Neural cell (in vitro differentiated cells): Measurements from ENCODE around the gene PNPLA5. TPM values are rescaled to one million over a fixed set of nuclear protein-coding genes. Genes with fewer than 3 reads are reported as not detected.
A peak's percentile ranks its signal among the peaks of the same experiment; 100 is the strongest.

ENCODE experiments used
- H2AFZ ChIP-seq: fragments of 200-600, 300-800 bp; sonication (generic), shearing (Covaris generic); 2 replicates; pipeline ENCODE4 v1.6.0; 2014; ENCODE audit warnings: low read depth, mild to moderate bottlenecking, antibody characterized with exemption, low read length, moderate library complexity
- H3F3A ChIP-seq: fragments of 200-600 bp; shearing (Covaris generic); 2 replicates; pipeline ENCODE4 v1.6.1; 2016; ENCODE audit warnings: mild to moderate bottlenecking, moderate library complexity, mixed read lengths, antibody characterized with exemption, low read length; ENCODE audit not compliant: insufficient read depth, poor library complexity, severe bottlenecking
- H3K27ac ChIP-seq: fragments of 200-600, 300-800 bp; sonication (generic), shearing (Covaris generic); 2 replicates; pipeline ENCODE4 v1.5.1; 2014; ENCODE audit warnings: mild to moderate bottlenecking, low read length, moderate library complexity
- H3K27me3 ChIP-seq: fragments of 300-800, 200-600 bp; sonication (generic), shearing (Covaris generic); 2 replicates; pipeline ENCODE4 v1.6.0; 2014; ENCODE audit warnings: mild to moderate bottlenecking, low read depth, low read length, moderate library complexity; ENCODE audit not compliant: insufficient read depth
- H3K36me3 ChIP-seq: fragments of 300-800, 200-600 bp; sonication (generic), shearing (Covaris generic); 2 replicates; pipeline ENCODE4 v1.5.1; 2014; ENCODE audit warnings: mild to moderate bottlenecking, antibody characterized with exemption, low read length, moderate library complexity; ENCODE audit not compliant: insufficient read depth
- H3K4me2 ChIP-seq: fragments of 300-800, 200-600 bp; sonication (generic), shearing (Covaris generic); 2 replicates; pipeline ENCODE4 v1.6.0; 2014; ENCODE audit warnings: mild to moderate bottlenecking, low read length
- H3K4me3 ChIP-seq: fragments of 300-800, 200-600 bp; sonication (generic), shearing (Covaris generic); 2 replicates; pipeline ENCODE4 v1.5.1; 2014; ENCODE audit warnings: mild to moderate bottlenecking, low read length, moderate library complexity
- H3K79me2 ChIP-seq: fragments of 200-600 bp; shearing (Covaris generic); replicated peaks from 2 replicates; pipeline ENCODE4 v1.6.0; 2014; ENCODE audit warnings: mild to moderate bottlenecking, low read length, moderate library complexity; ENCODE audit not compliant: insufficient read depth
- H3K9ac ChIP-seq: fragments of 300-800, 200-600 bp; sonication (generic), shearing (Covaris generic); 2 replicates; pipeline ENCODE4 v1.6.1; 2016; ENCODE audit warnings: mild to moderate bottlenecking, low read length, mixed read lengths
- H3K9me2 ChIP-seq: fragments of 200-600 bp; shearing (Covaris generic); 2 replicates; pipeline ENCODE4 v1.6.1; 2016; ENCODE audit warnings: mild to moderate bottlenecking, low read length, mixed read lengths; ENCODE audit not compliant: insufficient read depth
- H3K9me3 ChIP-seq: fragments of 200-600, 300-800 bp; sonication (generic), shearing (Covaris generic); 2 replicates; pipeline ENCODE4 v1.6.1; 2016; ENCODE audit warnings: mild to moderate bottlenecking, mixed run types, low read length, moderate library complexity, mixed read lengths
- H4K20me1 ChIP-seq: fragments of 200-600 bp; shearing (Covaris generic); 2 replicates; pipeline ENCODE4 v1.6.1; 2016; ENCODE audit warnings: mild to moderate bottlenecking, mixed run types; ENCODE audit not compliant: insufficient read depth
- CTCF ChIP-seq: fragments of 450-650 bp; IDR thresholded peaks from 2 replicates; pipeline ENCODE4 v1.5.1; 2014; ENCODE audit warnings: antibody characterized with exemption, mild to moderate bottlenecking, moderate library complexity; ENCODE audit not compliant: poor library complexity, severe bottlenecking
- EP300 ChIP-seq: fragments of 450-650 bp; conservative IDR thresholded peaks from 2 replicates; pipeline ENCODE4 v1.6.1; 2014; ENCODE audit warnings: antibody characterized with exemption, mild to moderate bottlenecking, moderate library complexity; ENCODE audit not compliant: poor library complexity, severe bottlenecking
- EZH2 ChIP-seq: fragments of 200-600, 300-800 bp; shearing (Covaris generic), sonication (generic); IDR thresholded peaks from 2 replicates; pipeline ENCODE4 v1.6.1; 2014; ENCODE audit warnings: antibody characterized with exemption, low read length, borderline replicate concordance, mild to moderate bottlenecking; ENCODE audit not compliant: insufficient read depth, poor library complexity, severe bottlenecking
- MXI1 ChIP-seq: fragments of 450-650 bp; conservative IDR thresholded peaks from 2 replicates; pipeline ENCODE4 v1.6.1; 2014; ENCODE audit warnings: antibody characterized with exemption, mild to moderate bottlenecking; ENCODE audit not compliant: poor library complexity, severe bottlenecking
- POLR2AphosphoS5 ChIP-seq: IDR thresholded peaks from 2 replicates; pipeline ENCODE4 v1.6.1; 2012
- RAD21 ChIP-seq: fragments of 450-650 bp; conservative IDR thresholded peaks from 2 replicates; pipeline ENCODE4 v1.6.1; 2014; ENCODE audit warnings: antibody characterized with exemption, mild to moderate bottlenecking, moderate library complexity
- REST ChIP-seq: IDR thresholded peaks from 2 replicates; pipeline ENCODE4 v1.6.1; 2012; ENCODE audit warnings: borderline replicate concordance
- SMC3 ChIP-seq: fragments of 450-650 bp; conservative IDR thresholded peaks from 2 replicates; pipeline ENCODE4 v1.6.1; 2014; ENCODE audit warnings: antibody characterized with exemption, mild to moderate bottlenecking, moderate library complexity; ENCODE audit not compliant: poor library complexity
- TAF1 ChIP-seq: IDR thresholded peaks from 2 replicates; pipeline ENCODE4 v1.6.1; 2012; ENCODE audit warnings: low read depth
- polyA plus RNA-seq: library from polyadenylated mRNA; depleted of rRNA; stranded (reverse); fragments of >200 nt; gene quantifications from 2 replicates; pipeline ENCODE4 v1.2.3, GENCODE V29; 2014

PNPLA5 gene
- polyA plus RNA-seq, 1 donor from 2014 or later = not detected

- H3F3A ChIP-seq = no peaks in the 10 kb centered on the region
- H3K9me2 ChIP-seq = no peaks in the 10 kb centered on the region
- H3K79me2 ChIP-seq = no peaks in the 10 kb centered on the region
- H3K4me3 ChIP-seq = peak within 1 kb of the TSS; percentile 85
- no peaks in the 10 kb centered on the region for H3K9me3 ChIP-seq
- no peak within 1 kb of the TSS for H3K4me2 ChIP-seq
- no peaks in the 10 kb centered on the region for H3K36me3 ChIP-seq
- TF ChIP-seq REST (peak; percentile 75), EP300 (peak; percentile 45), MXI1 (peak; percentile 88), SMC3 (peak; percentile 22), TAF1 (peak; percentile 65), POLR2AphosphoS5 (peak; percentile 86), EZH2 (no peak), CTCF (peak; percentile 67), RAD21 (peak; percentile 35)
- H2AFZ ChIP-seq = peak within 1 kb of the TSS; percentile 60
- no peaks in the 10 kb centered on the region for H3K27me3 ChIP-seq
- H4K20me1 ChIP-seq = no peaks in the 10 kb centered on the region
- peak within 1 kb of the TSS; percentile 73 for H3K9ac ChIP-seq
- H3K27ac ChIP-seq = peak within 1 kb of the TSS; percentile 69
Measured at GRCh38 chr22:43923631-43924464, 32.0 kb upstream of the PNPLA5 start, which contains the start of gene PNPLA3. Gene PNPLA3, plus strand, starts transcription at chr22:43923805. Its CDS starts 107 bp downstream, at chr22:43923912.

- no peaks in the 10 kb centered on the region for H4K20me1 ChIP-seq
- peak overlapping the region; percentile 85 for H3K4me3 ChIP-seq
- no peaks in the 10 kb centered on the region for H3F3A ChIP-seq
- no peaks in the 10 kb centered on the region for H3K27me3 ChIP-seq
- H3K9me2 ChIP-seq = no peaks in the 10 kb centered on the region
- no peaks in the 10 kb centered on the region for H3K36me3 ChIP-seq
- no peak for TF ChIP-seq EZH2
- TF ChIP-seq MXI1 = no peak
- no peak for TF ChIP-seq SMC3
- TF ChIP-seq TAF1 = no peak
- TF ChIP-seq CTCF = no peak
- no peak for TF ChIP-seq EP300
- no peak for TF ChIP-seq RAD21
- TF ChIP-seq POLR2AphosphoS5 = no peak
- no peak for TF ChIP-seq REST
- no peaks in the 10 kb centered on the region for H3K9me3 ChIP-seq
- no peak overlapping the region for H2AFZ ChIP-seq
- H3K9ac ChIP-seq = no peak overlapping the region
- peak overlapping the region; percentile 41 for H3K27ac ChIP-seq
- no peaks in the 10 kb centered on the region for H3K79me2 ChIP-seq
- no peak overlapping the region for H3K4me2 ChIP-seq
Measured at GRCh38 chr22:43923191-43923590, 31.4 kb upstream of the PNPLA5 start.
